ENCODE measurements around the gene ICA1.
"Not testable (repeated sequence)": the region's sequence is repeated elsewhere in the genome, so short reads cannot be mapped to it uniquely, and the experiment has no call there.

Gene ICA1

GRCh38 chr7:8260871-8261694 lies 884 bp downstream of the ICA1 start:
- DNase-seq, result peak; percentile 33

DNA sequence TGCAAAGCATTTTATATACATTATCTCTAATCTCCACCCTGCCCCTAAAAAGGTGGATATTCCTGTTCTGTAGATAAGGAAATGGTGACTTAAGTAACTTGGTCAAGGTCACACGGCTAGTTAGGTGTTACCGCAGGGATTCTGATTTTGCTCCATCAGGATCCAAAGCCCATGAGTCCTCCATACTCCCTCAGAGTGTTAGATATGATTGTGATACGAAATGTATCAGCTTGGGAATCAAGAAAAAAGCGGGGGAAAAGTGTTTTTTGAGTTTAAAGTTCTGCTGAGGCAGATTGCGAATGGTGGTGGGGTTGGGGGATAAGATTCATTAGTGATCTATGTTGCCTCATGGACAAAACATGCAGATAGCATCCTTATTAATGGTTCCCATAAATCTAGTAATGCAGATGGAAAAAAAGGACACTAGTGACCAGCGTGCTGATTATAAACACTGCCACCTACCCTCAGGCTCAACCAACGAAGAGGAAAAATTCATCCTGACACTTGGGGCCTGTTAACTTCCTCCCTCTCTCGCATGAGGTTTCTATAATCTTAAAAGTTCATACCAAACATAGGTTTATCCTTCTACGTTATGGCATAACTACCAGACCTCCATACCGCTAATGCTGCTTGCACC lies 2.3 kb downstream of the ICA1 start:
- DNase-seq, result no peak

GRCh38 chr7:8258734-8259133 lies 3.2 kb downstream of the ICA1 start:
- no peak for DNase-seq

- DNase-seq, result no peak
These were observed 3.8 kb downstream of the ICA1 start for GRCh38 chr7:8258166-8258565.

DNA sequence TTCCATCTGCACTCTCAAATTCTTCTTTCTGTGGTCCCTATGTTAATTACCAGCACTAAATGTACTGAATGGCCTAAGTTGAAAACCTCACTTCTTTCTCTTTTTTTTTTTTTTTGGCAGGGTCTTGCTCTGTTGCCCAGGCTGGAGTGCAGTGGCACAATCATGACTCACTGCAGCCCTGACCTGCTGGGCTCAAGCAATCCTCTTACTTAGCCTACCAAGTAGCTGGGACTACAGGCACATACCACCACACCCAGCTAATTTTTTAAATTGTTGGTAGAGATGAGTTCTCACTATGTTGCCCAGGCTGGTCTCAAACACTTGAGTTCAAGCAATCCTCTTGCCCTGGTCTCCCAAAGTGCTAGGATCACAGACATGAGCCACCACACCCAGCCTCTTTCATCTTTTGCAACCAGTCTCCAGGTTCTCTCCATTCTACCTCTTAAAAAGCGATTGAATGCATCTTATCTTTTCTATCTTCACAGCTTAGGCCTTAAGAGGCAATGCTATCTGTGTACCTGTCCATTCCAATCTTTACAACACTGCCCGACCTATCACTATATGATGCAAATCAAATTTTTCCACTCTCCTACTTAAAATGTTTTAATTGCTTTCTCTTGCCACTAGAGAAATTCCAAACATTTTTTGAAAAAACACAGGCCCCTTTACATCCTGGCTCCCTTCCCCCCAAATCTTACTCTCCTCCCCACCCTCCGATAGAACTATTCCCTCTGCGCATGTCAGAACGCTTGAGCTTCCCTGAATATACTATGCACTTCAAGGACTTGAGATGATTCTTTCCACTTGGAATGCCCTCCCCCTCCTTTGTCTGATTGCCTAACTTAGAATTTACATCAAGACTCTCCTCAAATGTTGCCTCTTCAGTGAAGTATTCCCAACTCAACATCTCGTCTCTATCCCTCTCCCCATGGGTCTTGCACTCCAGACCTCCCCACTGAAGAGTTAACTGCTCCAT lies 6.0 kb downstream of the ICA1 start:
- no peak for DNase-seq

DNA sequence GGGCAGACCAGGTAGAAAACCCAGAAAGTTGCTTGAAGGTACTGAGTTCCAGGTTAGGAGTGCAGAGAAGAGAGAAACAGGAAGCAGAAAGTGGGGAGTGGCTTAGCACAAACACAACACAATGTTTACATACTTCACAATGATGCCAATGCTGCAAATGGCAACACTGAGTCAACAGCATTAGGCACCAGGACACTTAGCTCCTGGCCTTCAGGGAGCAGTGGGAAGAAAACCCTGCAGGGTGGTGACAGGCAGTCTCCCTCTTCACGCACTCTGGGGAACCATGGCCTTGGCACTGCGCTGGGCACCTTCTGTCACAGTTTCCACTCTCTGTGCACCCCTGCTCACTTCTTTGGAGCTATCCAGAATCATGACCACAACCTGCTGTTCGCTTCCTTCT lies 7.3 kb downstream of the ICA1 start:
- DNase-seq, result peak; percentile 65

DNA sequence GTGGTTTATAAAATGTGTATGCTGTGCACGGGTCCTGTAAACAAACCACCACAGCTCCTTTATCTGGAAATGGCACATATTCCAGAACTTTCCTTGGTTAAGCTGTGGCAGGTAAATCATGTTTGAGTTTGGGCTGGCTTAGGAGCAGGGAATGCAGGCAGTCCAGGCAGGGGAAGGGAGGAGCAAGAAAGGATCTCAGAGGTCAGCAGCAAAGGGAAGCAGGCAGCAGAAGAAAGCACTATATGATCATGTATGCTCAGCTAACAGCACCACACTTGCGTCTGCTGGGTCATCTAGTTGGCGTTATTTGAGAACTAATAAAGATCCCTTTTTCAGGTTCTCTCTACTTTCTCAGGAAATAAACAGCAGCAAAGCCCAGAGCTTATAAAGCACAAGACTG lies 7.8 kb downstream of the ICA1 start:
- DNase-seq, result no peak

DNA sequence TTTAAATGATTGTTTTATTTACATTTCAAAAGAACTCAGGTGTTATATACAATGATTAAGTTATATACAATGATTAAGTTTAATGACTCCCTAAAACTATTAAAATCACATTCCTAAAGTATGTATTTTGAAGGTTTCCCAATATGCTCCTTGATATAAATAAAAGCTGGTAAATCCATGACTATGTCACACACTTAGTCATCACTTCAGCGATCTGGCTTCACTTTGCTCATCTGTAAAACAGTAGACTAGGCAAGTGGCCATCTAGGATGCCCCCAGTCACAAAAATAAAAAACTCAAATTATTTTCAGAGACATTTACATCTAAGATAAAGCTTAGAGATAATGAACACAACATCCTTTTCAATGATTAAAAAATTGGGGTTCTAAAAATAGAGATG lies 10.8 kb downstream of the ICA1 start:
- DNase-seq, result no peak

DNA sequence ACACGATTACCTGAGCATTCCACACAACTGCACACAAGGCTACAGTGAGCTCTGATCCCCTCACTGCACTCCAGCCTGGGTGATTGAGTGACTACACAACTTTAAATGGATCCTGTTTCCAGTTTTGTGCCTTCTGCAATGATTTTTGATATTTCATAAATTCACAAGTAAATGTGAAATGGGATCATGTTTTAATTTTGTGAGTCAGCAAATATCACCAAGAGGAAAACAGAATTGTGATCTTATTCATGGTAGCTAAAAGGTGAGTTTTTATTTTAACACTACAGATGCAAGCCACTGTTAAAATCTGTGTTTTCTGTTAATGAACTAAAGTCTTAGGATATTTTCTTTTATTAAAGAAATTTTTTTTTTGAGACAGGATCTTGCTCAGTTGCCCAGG lies 11.4 kb downstream of the ICA1 start:
- DNase-seq, result no peak

GRCh38 chr7:8249121-8249520 lies 12.8 kb downstream of the ICA1 start:
- DNase-seq, result no peak

GRCh38 chr7:8246020-8246419 lies 15.9 kb downstream of the ICA1 start:
- no peak for DNase-seq

DNA sequence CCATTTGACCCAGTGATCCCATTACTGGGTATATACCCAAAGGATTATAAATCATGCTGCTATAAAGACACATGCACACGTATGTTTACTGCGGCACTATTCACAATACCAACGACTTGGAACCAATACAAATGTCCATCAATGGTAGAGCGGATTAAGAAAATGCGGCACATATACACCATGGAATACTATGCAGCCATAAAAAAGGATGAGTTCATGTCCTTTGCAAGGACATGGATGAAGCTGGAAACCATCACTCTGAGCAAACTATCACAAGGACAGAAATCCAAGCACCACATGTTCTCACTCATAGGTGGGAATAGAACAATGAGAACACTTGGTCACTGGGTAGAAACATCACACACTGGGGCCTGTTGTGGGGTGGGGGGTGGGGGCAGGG lies 16.9 kb downstream of the ICA1 start:
- DNase-seq, result not testable (repeated sequence)

GRCh38 chr7:8243059-8243458 lies 18.9 kb downstream of the ICA1 start:
- not testable (repeated sequence) for DNase-seq

DNA sequence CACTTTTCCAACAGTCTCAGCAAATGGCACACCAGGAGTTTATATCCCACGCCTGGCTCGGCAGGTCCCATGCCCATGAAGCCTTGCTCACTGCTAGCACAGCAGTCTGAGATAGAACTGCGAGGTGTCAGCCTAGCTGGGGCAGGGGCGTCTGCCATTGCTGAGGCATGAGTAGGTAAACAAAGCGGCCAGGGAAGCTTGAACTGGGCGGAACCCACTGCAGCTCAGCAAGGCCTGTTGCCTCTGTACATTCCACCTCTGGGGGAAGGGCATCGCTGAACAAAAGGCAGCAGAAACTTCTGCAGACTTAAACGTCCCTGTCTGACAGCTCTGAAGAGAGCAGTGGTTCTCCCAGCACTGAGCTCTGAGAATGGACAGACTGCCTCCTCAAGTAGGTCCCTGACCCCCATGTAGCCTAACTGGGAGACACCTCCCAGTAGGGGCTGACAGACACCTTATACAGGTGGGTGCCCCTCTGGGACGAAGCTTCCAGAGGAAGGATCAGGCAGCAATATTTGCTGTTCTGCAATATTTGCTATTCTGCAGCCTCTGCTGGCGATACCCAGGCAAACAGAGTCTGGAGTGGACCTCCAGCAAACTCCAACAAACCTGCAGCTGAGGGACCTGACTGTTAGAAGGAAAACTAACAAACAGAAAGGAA lies 22.1 kb downstream of the ICA1 start:
- DNase-seq, result not testable (repeated sequence)

DNA sequence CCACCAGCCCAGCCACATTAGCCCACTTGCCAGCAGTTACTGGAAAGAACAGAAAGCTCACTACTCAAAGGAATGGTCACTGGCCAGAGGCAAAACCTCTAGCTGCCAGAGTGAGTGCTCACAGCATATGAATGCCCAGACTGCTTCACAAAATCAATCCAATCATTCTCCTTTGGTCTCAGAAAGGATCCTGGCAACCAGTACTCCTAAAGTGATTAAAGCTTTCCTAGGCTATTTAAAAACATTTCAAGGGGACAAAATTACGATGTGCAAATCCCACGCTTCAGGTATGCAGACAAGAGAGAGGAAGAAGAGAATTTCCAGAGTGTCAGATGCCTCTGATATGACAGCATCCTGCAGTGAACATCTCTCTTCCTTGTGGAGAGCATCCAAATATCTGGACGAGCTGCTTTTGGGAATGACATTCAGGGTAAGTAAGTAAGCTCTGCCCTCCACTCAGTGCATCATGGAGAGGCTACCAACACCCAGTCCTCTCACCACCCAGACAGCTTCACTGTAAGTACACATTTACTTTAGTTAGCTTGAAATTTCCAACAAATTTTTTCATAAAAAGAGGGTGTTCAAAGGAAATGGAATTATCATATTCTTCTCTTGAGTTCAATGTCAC lies 25.1 kb downstream of the ICA1 start:
- no peak for DNase-seq

DNA sequence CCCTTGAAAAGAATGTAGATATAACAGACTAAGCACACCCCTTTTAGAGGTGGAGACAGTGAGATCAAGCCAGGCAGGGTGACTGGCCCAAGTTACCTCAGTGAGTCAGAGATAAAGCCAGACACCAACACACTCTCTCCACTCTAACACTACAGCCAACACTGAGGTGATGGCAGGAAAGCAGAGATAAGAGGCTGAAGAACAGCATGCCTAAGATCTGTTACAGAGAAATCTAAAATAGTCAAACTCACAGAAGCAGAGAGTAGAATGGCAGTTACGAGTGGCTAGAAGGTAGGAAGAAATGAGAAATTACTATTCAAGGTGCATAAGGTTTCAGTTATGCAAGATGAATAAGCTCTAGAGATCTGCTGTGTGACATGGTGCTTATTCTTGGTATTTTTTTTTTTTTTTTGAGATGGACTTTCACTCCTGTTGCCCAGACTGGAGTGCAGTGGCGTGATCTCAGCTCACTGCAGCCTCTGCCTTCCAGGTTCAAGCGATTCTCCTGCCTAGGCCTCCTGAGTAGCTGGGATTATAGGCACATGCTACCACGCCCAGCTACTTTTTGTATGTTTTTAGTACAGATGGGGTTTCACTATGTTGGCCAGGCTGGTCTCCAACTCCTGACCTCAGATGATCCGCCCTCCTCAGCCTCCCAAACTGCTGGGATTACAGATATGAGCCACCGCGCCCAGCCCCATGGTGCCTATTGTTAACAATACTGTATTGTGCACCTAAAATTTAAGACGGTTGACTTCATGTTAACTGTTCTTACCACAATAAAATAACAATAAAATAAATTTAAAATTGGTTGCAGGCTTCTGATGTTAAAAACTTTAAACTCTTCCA lies 28.7 kb downstream of the ICA1 start:
- no peak for DNase-seq

DNA sequence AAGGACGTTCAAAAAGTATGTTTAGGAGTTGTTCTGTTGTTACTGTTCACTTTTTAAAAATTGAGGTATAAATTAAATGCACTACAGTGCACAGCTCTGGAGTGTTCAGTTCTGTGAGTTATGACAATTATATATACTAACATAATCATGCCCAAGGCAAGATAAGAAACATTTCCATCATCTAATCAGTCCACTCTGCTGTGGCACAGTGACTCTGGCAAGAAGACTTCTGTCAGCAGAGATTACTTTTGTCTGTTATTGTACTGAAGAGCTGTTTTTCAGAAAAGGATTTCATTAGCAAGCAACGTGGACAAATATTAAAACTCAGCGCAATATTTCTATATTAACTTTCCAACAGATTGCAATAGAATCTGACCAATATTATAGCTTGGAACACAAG lies 32.0 kb downstream of the ICA1 start:
- DNase-seq, result no peak

DNA sequence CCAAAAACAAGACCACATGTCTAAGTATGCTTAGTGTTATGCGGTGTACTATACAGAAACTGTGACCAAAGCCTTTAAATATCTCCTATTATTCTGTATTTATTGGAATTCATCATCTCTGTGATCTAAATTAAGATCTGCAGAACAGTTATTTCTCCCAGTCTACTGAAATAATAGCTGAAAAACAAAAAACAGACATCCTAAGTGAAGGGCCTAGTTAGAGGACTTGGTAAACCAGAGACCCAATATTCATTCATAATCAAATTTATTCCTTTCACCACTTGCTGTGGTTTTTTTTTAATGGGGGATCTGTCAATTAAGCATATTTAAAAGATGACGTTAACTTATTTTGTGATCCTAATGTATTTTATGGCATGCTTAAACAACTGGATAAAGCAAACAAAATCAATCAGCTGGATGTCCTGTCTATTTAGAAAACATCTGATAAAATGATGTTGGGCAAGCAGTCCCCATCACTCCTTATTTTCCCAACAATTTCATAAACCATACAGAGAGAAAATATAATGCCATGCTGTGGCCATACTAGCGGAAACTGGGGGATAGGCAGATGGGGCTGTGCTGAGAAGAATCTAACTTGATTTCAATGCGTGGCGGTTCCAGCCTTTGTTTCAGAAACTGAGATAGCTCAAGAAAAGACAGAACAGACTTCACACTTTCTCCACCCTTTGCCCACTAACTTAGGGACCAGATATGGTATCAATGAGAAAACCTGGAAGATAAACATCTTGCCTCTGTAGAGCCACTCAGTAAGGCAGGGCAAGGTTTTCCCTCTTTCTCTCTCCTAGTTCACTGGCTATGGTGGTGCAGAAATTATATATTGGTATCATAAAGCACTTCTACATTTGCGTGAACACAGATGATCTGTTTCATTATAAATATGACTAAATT lies 32.9 kb downstream of the ICA1 start:
- DNase-seq, result no peak

GRCh38 chr7:8228068-8228467 lies 33.9 kb downstream of the ICA1 start:
- no peak for DNase-seq

GRCh38 chr7:8227261-8227660 lies 34.7 kb downstream of the ICA1 start:
- no peak for DNase-seq

Measured in NCI-H2029 (cell line).